ENCODE data around the gene MZF1.

MZF1 gene

GRCh38 chr19:58555920-58556621 is 17.1 kb downstream of the MZF1 start:
- DNase-seq (ENCODE audit: low read depth in 2 of 2): no peak

- no peak for DNase-seq (ENCODE audit: low read depth in 2 of 2)
Observed at GRCh38 chr19:58555369-58555885, 17.7 kb downstream of the MZF1 start.

DNA sequence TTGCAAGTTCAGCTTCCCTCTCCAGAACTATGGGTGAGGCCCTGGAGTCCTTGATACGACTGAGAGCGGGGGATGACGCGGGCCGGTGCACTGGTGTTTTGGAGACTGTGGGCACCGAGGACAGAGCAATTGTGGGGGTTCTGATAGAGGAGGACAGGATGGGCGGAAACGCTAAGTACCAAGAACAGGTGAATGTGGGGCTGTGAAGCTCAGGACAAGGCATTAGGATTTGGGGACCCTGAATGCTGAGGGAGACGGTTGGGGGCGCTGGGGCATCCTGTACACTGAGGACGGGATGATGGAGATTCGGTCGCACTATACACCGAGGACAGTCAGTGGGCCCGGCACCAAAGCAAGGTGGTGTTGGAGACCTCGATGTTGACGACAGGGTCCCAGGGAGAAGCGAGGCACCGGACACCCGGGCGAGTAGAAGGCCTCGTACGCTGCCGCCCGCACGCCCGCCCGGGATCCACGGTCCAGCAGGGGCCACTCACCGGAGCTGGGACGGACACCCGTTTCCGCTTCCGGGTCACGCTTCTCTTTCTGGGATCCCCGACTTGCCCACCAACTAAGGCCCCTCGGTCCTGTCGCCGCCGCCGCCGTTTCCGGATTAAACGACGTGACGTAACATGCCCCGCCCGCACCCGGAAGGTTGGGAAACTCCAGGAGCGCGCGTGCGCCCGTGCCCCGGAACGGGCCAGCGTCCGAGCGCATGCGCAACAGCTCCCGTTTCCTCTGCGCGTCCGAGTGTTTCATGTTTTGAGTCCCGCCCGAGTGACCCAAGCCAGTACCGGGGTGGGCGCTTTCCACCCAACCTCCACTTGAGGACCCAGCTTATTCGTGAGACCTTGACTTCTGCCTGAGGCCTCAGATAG is 18.4 kb downstream of the MZF1 start, which contains the start of gene CHMP2A:
Gene CHMP2A, minus strand, starts transcription at position 612 of the 875 bp plus-strand sequence. CDS start 893 bp downstream, outside the sequence.
- DNase-seq (ENCODE audit: low read depth in 2 of 2): peak; percentile 95 to 98

- DNase-seq (ENCODE audit: low read depth in 2 of 2): no peak
Observed at GRCh38 chr19:58553799-58554493, 19.2 kb downstream of the MZF1 start.

- DNase-seq (ENCODE audit: low read depth in 2 of 2): no peak
Observed at GRCh38 chr19:58552655-58553054, 20.5 kb downstream of the MZF1 start.

- no peak for DNase-seq (ENCODE audit: low read depth in 2 of 2)
Observed at GRCh38 chr19:58551577-58552471, 21.3 kb downstream of the MZF1 start.

DNA sequence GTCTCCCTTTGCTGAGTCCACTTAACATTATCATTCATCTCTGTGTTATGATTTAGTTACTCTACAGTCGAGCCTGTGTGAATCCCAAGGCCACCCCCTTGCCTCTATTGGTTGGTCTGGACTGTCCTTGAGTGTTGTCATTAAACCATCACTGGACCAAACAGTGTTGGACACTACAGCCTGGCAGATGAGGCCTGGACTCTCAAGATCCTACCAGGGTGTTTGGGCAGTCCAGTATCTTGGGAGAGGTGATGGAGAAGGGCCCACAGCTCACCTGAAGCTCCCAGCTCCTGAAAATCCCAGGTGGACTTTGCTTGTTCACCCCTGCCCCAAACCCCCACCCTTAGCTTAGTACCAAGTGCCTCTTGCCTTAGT is 22.0 kb downstream of the MZF1 start:
- no peak for DNase-seq (ENCODE audit: low read depth in 2 of 2)

GRCh38 chr19:58550362-58551122 is 22.6 kb downstream of the MZF1 start:
- no peak for DNase-seq (ENCODE audit: low read depth in 2 of 2)

DNA sequence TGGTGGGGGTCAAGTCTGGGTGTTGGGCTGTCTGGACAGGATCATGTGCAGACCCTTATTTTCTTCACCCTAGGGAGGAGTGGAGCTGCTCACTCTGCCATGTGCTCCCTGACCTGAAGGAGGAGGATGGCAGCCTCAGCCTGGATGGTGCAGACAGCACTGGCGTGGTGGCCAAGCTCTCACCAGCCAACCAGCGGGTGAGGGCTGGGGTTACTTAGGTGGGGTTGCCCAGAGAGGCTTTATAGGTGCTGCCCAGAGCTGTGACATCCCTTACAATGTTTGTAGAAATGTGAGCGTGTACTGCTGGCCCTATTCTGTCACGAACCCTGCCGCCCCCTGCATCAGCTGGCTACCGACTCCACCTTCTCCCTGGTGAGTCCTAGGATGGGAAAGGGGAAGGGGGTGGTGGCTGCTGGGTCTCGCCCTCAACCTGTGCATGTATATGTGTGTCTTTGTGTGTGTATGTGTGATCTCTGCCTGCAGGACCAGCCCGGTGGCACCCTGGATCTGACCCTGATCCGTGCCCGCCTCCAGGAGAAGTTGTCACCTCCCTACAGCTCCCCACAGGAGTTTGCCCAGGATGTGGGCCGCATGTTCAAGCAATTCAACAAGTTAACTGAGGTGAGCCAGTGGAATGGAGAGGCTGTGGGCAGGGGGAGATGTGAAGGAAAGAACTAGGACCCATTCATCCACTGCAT is 23.3 kb downstream of the MZF1 start:
- no peak for DNase-seq (ENCODE audit: low read depth in 2 of 2)

GRCh38 chr19:58548859-58549663 is 24.1 kb downstream of the MZF1 start:
- no peak for DNase-seq (ENCODE audit: low read depth in 2 of 2)

DNA sequence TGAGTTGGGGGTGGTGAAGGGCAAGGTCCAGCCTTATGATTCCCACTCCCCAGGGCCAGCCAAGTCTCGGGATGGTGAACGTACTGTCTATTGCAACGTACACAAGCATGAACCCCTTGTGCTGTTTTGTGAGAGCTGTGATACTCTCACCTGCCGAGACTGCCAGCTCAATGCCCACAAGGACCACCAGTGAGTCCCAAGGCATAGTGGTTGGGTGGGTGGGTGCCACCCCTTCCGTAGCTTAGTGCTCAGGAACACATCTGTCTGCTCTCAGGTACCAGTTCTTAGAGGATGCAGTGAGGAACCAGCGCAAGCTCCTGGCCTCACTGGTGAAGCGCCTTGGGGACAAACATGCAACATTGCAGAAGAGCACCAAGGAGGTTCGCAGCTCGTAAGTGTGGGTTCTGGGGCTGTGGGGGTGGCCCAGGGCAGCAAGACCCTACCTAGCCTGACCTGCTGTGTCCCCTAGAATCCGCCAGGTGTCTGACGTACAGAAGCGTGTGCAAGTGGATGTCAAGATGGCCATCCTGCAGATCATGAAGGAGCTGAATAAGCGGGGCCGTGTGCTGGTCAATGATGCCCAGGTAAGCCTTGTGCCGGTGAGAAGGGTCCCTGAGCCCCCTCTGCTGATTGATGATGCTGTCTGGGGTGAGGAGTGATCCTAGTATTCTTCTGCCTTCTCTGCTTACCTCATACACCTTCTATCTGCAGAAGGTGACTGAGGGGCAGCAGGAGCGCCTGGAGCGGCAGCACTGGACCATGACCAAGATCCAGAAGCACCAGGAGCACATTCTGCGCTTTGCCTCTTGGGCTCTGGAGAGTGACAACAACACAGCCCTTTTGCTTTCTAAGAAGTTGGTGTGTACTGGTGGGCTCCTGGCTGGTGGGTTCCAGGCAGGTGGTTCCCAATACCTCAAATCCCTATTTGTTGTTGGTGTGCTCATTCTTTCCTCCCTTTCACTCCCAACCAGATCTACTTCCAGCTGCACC is 25.5 kb downstream of the MZF1 start:
- no peak for DNase-seq (ENCODE audit: low read depth in 2 of 2)

- no peak for DNase-seq (ENCODE audit: low read depth in 2 of 2)
Observed at GRCh38 chr19:58546019-58546530, 27.1 kb downstream of the MZF1 start.

DNA sequence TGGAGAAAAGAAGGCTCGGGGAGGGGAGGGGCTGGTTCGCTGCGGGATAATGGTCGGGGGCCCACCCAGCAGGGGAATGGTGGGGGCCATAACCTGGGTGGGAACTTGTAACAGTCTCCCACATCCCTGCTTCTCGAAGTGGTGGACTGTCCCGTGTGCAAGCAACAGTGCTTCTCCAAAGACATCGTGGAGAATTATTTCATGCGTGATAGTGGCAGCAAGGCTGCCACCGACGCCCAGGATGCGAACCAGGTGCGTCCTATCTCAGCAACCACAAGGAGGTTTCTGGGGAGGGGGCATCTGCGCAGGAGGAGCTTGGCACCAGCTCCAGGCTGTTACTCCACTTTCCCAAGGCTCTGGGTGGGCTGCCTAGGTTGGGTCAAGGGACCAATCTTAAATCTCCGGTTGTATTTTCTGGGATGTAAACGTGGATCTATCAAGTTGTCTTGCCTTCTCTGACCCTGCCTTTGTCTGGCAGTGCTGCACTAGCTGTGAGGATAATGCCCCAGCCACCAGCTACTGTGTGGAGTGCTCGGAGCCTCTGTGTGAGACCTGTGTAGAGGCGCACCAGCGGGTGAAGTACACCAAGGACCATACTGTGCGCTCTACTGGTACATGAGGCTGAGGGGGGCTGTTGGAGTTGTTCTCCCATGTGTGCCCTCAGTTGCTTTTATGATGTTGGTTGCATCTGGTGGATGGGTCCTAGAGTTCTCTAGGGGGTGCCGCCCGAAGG is 27.7 kb downstream of the MZF1 start:
- DNase-seq (ENCODE audit: low read depth in 2 of 2): no peak

GRCh38 chr19:58544591-58545285 is 28.4 kb downstream of the MZF1 start:
- DNase-seq (ENCODE audit: low read depth in 2 of 2): peak in 1 of 2 donors; percentile 48

DNA sequence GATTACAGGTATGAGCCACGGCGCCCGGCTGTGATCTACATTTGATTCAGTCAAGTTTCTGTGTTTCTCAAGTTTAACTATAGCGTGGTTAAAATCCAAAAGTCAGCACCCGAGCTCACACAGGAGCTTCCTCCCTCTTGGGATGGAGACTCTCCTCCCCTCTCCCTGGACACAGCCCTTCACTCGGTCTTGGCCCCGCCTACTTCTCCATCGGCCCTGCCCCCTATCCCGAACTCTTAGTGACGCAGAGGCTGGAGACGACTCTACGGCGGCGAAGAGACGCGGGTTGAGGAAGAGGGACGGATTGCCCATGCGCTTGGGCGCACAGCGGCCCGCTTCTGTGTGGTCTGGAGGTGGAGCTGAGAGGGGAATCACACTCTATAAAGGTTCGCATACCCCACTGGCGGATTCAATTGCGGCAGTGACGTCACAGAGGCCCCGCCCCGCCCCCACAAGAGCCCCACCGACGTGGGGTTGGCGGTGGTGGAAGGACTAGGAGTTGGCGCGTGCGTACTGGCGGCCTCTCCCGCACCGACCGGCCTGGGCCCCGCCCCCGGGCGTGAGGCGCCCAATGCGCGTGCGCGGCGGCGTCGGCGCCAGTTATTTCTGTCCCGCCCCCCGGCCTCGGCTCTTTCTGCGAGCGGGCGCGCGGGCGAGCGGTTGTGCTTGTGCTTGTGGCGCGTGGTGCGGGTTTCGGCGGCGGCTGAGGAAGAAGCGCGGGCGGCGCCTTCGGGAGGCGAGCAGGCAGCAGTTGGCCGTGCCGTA is 29.1 kb downstream of the MZF1 start, which contains the start of gene TRIM28:
Gene TRIM28, plus strand, starts transcription at position 239 of the 765 bp plus-strand sequence. CDS start 694 bp downstream, outside the sequence.
- DNase-seq (ENCODE audit: low read depth in 2 of 2): peak; percentile 100
